GM12892 (cell line): ENCODE results near the gene ST6GALNAC6.

Experiments
- POLR2A ChIP-seq: IDR thresholded peaks from 2 replicates; pipeline ENCODE4 v1.6.1; 2011; ENCODE audit warnings: low read depth, low read length, control low read depth
- TAF1 ChIP-seq: IDR thresholded peaks from 2 replicates; pipeline ENCODE4 v1.6.1; 2011; ENCODE audit warnings: low read depth, mild to moderate bottlenecking, control low read depth, low read length, borderline replicate concordance

DNA sequence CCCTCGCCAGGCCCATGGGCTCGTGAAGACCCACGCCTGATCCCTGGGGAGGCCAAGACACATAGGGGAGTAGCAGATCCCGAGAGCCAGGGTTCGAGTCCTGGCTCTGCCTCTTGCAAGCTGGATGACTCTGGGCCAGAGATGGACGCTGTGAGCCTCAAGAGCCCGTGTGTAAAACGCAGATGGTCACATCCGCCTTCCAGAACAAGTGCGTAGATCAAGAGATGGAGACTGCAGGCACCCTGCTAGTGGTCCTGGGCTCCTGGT lies 9.2 kb upstream of the ST6GALNAC6 start:
- TF ChIP-seq POLR2A, result no peak
- no peak for TF ChIP-seq TAF1
